ENCODE results near the gene TMEM117. TPM values are rescaled to one million over a fixed set of nuclear protein-coding genes. Genes with fewer than 3 reads are reported as not detected.

Gene TMEM117
- total RNA-seq, 1 donor from 2014 or later: 13.1 TPM

DNA sequence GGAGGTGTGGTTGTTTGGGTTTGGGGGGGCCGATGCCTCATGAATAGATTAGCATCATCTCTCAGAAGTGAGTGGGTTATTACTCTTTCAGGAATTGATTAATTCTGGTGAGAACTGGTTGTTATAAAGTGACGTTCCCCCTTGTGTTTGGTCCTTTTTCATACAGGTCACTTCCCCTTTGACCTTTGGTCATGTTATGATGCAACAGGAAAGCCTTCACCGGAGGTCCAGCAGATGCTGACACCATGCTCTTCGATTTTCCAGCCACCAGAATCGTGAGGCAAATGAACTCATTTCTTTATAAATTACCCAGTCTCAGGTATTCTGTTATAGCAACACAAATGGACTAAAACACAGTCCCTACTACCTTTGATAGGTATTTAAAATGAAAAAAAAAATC is 600.9 kb downstream of the TMEM117 start:
- H3K4me3 Mint-ChIP-seq (ENCODE audit: unreplicated experiment): no peak overlapping the region
- no peak overlapping the region for H3K27ac Mint-ChIP-seq (ENCODE audit: unreplicated experiment)
- H3K4me1 ChIP-seq (ENCODE audit: insufficient read depth, low read length): no peaks in the 10 kb centered on the region
- no peaks in the 10 kb centered on the region for H3K27me3 ChIP-seq (ENCODE audit: insufficient read depth, low read length)
- FAIRE-seq (no peak), DNase-seq (ENCODE audit: low read depth) (no peak)
- H3K9me3 ChIP-seq (ENCODE audit: insufficient read depth, low read depth, low read length): no peaks in the 10 kb centered on the region
- no peaks in the 10 kb centered on the region for H4K20me1 ChIP-seq (ENCODE audit: insufficient read depth, low read length)
- no peaks in the 10 kb centered on the region for H3K27me3 Mint-ChIP-seq (ENCODE audit: low read depth, unreplicated experiment)
- H3K4me1 Mint-ChIP-seq (ENCODE audit: low read depth, unreplicated experiment): no peaks in the 10 kb centered on the region
- TF ChIP-seq, protein P1, sequence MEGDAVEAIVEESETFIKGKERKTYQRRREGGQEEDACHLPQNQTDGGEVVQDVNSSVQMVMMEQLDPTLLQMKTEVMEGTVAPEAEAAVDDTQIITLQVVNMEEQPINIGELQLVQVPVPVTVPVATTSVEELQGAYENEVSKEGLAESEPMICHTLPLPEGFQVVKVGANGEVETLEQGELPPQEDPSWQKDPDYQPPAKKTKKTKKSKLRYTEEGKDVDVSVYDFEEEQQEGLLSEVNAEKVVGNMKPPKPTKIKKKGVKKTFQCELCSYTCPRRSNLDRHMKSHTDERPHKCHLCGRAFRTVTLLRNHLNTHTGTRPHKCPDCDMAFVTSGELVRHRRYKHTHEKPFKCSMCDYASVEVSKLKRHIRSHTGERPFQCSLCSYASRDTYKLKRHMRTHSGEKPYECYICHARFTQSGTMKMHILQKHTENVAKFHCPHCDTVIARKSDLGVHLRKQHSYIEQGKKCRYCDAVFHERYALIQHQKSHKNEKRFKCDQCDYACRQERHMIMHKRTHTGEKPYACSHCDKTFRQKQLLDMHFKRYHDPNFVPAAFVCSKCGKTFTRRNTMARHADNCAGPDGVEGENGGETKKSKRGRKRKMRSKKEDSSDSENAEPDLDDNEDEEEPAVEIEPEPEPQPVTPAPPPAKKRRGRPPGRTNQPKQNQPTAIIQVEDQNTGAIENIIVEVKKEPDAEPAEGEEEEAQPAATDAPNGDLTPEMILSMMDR (IDR thresholded peaks at IDR 0.05; ENCODE audit: insufficient read depth, low read depth, low read length): no peak
- TF ChIP-seq EZH2 (IDR thresholded peaks at IDR 0.05; ENCODE audit: insufficient read depth, low read length): no peak
- no peaks in the 10 kb centered on the region for H3K79me2 ChIP-seq (ENCODE audit: insufficient read depth, low read length)
- no peaks in the 10 kb centered on the region for H3K9me3 Mint-ChIP-seq (ENCODE audit: unreplicated experiment)
- H3K27ac ChIP-seq (ENCODE audit: low read depth, low read length): no peak overlapping the region
- no peaks in the 10 kb centered on the region for H3K36me3 Mint-ChIP-seq (ENCODE audit: low read depth, unreplicated experiment)
- H3K4me3 ChIP-seq (ENCODE audit: insufficient read depth, low read depth, low read length): no peak overlapping the region
- H3K9ac ChIP-seq (ENCODE audit: low read length): no peak overlapping the region
- no peak overlapping the region for H2AFZ ChIP-seq (ENCODE audit: low read depth, low read length)
- H3K4me2 ChIP-seq (ENCODE audit: low read length): no peak overlapping the region
- H3K36me3 ChIP-seq (ENCODE audit: insufficient read depth, low read length): no peaks in the 10 kb centered on the region

Other genes with a start within 250 kb of the TMEM117 start
- 8.9 and 11.4 TPM in 2 replicates for gene PUS7L, start 77.3 kb upstream of the TMEM117 start, total RNA-seq
- gene IRAK4, start 77.1 kb upstream of the TMEM117 start, total RNA-seq: 8.3 and 9.9 TPM in 2 replicates
- gene TWF1, start 29.8 kb upstream of the TMEM117 start, total RNA-seq: 98.8 and 105 TPM in 2 replicates